SK-N-MC (cell line): ENCODE measurements around the gene EXD3.
A peak's percentile ranks its signal among the peaks of the same experiment; 100 is the strongest.
"Not testable (repeated sequence)": the region's sequence is repeated elsewhere in the genome, so short reads cannot be mapped to it uniquely, and the experiment has no call there.

Source experiments
- DNase-seq: peaks from one replicate; pipeline ENCODE4 v3.0.0-alpha.2; 2011; ENCODE audit warnings: low read depth, low spot score
- H3K27ac ChIP-seq: fragments of 200-600 bp; sonication (generic); 2 replicates; pipeline ENCODE4 v1.5.1; 2016; ENCODE audit warnings: mixed run types
- H3K36me3 ChIP-seq: fragments of 200-600 bp; sonication (generic); 2 replicates; pipeline ENCODE4 v1.6.1; 2017; ENCODE audit warnings: antibody characterized with exemption, low read length, mixed read lengths; ENCODE audit not compliant: insufficient read depth
- H3K4me3 ChIP-seq: fragments of 200-600 bp; sonication (generic); 2 replicates; pipeline ENCODE4 v1.5.1; 2016
- H3K9ac ChIP-seq: fragments of 200-600 bp; sonication (generic); 2 replicates; pipeline ENCODE4 v1.8.0; 2017; ENCODE audit warnings: mixed run types, mixed read lengths; ENCODE audit not compliant: insufficient read length
- H3K9me3 ChIP-seq: fragments of 200-600 bp; sonication (generic); 2 replicates; pipeline ENCODE4 v1.6.1; 2017; ENCODE audit warnings: low read depth, mild to moderate bottlenecking, antibody characterized with exemption, low read length, moderate library complexity, mixed read lengths
- EZH2 ChIP-seq: fragments of 200-600 bp; sonication (generic); IDR thresholded peaks from one replicate; pipeline ENCODE4 v1.6.1; 2017; ENCODE audit warnings: antibody characterized with exemption
- FOXP2 ChIP-seq: optimal IDR thresholded peaks from 2 replicates; pipeline ENCODE3; 2011; ENCODE audit warnings: mild to moderate bottlenecking, moderate library complexity; ENCODE audit not compliant: insufficient read depth; ENCODE audit errors: extremely low read length, control extremely low read depth
- POLR2AphosphoS5 ChIP-seq: IDR thresholded peaks from 2 replicates; pipeline ENCODE4 v1.6.1; 2012; ENCODE audit warnings: mild to moderate bottlenecking, low read depth, low read length, borderline replicate concordance

EXD3 gene

DNA sequence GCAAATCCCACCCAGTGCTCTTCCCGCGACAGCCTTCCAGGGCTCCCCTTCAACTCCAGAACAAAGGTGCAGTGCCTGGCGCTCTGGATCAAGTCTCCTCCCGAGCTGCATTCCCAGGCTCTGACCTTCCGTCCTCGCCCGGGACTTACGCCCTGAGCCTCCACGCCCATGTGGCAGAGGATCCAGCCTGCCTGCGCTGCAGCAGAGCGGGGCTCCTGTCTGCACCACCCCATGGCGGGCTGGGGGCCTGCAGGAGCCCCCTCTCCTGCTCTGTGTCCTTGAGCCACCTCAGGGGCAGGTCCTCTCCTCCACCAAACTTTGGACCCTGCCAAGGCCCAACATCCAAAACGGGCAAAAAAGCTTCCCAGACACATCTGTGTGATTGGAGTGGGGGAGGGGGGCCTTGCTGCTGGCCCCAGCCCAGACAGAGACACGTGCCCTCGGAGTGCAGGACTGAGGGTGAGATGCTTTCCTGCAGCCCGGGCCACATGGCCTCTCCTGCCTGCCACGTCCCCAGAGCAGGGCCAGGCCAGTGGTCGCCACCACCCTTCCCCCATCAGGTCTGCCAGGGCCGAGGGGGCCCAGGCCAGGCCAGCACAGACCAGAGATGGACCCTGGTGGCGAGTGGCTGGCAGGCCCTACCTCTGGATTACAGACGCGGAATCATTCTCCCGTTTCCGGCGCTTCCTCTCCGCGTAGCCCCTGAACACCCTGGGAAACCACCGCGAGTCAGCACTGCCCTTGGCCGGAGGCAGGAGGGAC is 31.8 kb upstream of the EXD3 start:
- no peak for DNase-seq
- peak overlapping the region; percentile 55 for H3K4me3 ChIP-seq
- no peak overlapping the region for H3K27ac ChIP-seq
- TF ChIP-seq EZH2 (no peak), POLR2AphosphoS5 (no peak), FOXP2 (no peak)
- no peak overlapping the region for H3K9ac ChIP-seq
- H3K9me3 ChIP-seq, result no peaks in the 10 kb centered on the region
- no peaks in the 10 kb centered on the region; the same call in 1 of the 2 replicates for H3K36me3 ChIP-seq

DNA sequence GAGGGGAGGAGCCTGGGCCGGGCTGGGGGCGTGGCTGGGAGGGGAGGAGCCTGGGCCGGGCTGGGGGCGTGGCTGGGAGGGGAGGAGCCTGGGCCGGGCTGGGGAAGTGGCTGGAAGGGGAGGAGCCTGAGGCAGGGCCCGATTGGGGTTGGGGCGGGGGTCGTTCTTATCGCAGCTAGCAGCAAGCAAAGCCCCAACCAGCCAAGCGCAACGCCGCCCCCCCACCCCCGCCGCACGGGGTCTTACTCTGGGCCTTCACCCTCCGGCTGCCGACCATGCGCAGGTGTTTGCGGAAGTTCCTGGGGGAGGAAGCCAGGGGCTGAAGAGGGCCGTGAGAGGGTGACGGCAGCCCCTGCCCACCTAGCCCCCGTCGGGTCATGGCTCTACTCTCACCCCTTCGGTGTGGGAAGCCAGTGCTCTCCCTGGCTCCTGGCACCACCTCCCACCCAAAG is 31.2 kb upstream of the EXD3 start:
- no peak for DNase-seq
- H3K36me3 ChIP-seq, result no peaks in the 10 kb centered on the region; the same call in 1 of the 2 replicates
- peak overlapping the region; percentile 55 for H3K4me3 ChIP-seq
- no peak overlapping the region for H3K9ac ChIP-seq
- TF ChIP-seq POLR2AphosphoS5, result no peak
- TF ChIP-seq FOXP2, result no peak
- TF ChIP-seq EZH2, result no peak
- H3K27ac ChIP-seq, result no peak overlapping the region
- no peaks in the 10 kb centered on the region for H3K9me3 ChIP-seq

DNA sequence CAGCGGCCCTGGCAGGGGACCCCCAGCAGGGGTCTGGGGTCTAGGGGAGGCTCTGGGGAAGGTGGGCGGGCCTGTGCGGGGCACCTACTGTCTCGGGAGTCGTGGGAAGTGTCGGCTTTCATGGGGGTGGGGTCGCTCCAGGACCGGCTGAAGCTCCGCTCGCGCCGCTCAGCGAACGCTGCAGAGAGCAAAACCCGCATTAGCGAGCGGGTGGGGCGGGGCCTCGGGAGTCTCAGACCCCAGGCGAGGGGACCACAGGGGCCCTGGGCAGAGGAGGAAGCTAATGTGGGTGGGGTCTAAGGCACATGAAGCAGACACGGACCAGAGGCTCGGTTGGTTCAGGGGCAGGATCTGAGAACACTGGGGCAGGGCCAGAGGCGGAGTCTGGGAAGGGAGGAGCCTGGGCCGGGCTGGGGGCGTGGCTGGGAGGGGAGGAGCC is 30.7 kb upstream of the EXD3 start:
- Histone ChIP-seq H3K9ac (no peak overlapping the region), H3K9me3 (no peaks in the 10 kb centered on the region), H3K36me3 (no peaks in the 10 kb centered on the region; the same call in 1 of the 2 replicates), H3K27ac (no peak overlapping the region), H3K4me3 (peak overlapping the region; percentile 75)
- DNase-seq, result peak; percentile 37
- no peak for TF ChIP-seq POLR2AphosphoS5
- no peak for TF ChIP-seq EZH2
- TF ChIP-seq FOXP2, result no peak

DNA sequence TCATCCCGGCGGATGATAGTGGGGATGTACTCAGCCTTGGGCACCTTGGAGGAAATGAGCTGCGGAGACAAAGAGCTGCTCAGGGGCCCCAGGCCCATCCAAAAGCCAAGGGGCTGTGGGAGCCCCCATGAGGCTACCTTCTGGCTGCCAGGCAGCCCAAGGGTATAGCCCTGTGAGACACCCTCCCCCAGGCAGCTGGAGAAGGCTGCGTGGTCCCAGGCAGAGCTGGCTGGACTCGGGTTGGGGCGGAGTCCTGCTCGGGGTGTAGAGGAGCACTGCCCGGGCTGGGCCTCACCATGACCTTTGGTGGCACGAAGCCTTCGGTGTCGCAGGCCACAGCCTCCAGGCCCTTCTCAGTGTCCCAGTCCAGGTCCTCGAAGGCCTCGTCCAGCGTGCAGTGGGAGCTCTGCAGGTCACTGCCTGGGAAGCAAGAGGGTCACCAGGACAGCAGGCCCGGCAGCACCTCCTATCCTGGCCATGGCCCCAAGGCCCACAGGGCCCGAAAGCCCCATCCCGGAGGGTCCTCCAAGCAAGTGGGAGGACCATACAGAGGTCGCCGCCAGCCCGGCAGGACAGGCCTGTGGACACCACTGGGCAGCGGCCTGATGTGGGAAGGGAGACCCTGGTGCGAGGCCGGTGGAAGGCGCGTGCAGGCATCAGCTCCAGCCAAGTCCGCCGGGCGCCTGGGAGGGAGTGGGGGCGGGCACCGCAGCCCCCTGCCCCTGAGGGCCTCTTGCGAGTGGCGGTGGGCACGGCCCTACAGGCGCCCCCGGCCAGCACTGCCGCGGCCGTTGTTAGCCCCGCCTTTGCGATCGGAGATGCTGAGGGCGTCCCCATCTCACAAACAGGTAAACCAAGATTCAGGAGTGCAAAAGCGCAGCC is 30.0 kb upstream of the EXD3 start:
- Histone ChIP-seq H3K4me3 (peak overlapping the region; percentile 75), H3K9ac (no peak overlapping the region), H3K36me3 (no peaks in the 10 kb centered on the region; the same call in 1 of the 2 replicates), H3K27ac (no peak overlapping the region), H3K9me3 (no peaks in the 10 kb centered on the region)
- no peak for DNase-seq
- TF ChIP-seq EZH2 (no peak), POLR2AphosphoS5 (no peak), FOXP2 (no peak)

DNA sequence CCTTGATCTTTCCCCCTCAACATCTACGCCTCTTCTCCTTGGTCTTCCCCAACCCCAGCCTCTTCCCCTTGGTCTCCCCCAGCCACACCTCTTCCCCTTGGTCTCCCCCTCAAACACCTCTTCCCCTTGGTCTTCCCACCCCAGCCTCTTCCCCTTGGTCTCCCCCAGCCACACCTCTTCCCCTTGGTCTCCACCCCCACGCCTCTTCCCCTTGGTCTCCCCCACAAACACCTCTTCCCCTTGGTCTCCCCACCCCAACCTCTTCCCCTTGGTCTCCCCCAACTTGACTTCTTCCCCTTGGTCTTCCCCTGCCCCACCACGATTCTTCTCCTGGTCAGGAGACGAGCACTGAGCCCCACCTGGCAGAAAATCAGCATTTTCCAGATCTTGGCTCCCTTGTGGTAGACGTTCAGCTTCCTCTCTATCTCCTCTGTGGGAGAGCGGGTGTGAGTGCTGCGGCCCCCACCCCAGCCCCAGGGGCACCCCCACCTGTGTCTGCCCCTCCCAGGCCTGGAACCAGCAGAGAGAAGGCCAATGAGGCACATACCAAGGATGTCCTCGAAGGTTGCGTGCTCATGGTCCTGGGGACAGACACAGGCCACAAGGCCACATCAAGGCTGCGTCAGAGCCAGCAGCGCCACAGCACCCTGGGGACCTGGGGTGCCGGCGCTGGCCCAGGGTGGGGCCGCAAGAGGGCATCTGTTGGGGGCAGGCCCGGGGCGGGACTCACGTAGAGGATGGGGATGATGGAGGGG is 29.2 kb upstream of the EXD3 start:
- Histone ChIP-seq H3K9me3 (no peaks in the 10 kb centered on the region), H3K36me3 (no peaks in the 10 kb centered on the region; the same call in 1 of the 2 replicates), H3K4me3 (no peak overlapping the region), H3K27ac (no peak overlapping the region), H3K9ac (no peak overlapping the region)
- no peak for TF ChIP-seq FOXP2
- TF ChIP-seq POLR2AphosphoS5, result no peak
- no peak for TF ChIP-seq EZH2
- no peak for DNase-seq

DNA sequence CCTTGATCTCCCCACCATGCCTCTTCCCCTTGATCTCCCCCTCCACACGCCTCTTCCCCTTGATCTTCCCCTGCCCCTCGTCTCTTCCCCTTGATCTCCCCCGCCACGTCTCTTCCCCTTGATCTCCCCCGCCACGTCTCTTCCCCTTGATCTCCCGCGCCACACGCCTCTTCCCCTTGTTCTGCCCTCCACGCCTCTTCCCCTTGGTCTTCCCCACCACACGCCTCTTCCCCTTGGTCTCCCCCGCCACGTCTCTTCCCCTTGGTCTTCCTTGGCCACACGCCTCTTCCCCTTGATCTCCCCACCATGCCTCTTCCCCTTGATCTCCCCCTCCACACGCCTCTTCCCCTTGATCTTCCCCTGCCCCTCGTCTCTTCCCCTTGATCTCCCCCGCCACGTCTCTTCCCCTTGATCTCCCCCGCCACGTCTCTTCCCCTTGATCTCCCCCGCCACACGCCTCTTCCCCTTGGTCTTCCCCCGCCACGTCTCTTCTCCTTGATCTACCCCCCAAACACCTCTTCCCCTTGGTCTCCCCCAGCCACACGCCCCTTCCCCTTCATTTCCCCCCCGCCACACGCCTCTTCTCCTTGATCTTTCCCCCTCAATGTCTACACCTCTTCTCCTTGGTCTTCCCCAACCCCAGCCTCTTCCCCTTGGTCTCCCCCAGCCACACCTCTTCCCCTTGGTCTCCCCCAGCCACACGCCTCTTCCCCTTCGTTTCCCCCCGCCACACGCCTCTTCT is 28.5 kb upstream of the EXD3 start:
- not testable (repeated sequence) for H3K9ac ChIP-seq, DNase-seq, H3K27ac ChIP-seq, H3K4me3 ChIP-seq, H3K9me3 ChIP-seq, H3K36me3 ChIP-seq

DNA sequence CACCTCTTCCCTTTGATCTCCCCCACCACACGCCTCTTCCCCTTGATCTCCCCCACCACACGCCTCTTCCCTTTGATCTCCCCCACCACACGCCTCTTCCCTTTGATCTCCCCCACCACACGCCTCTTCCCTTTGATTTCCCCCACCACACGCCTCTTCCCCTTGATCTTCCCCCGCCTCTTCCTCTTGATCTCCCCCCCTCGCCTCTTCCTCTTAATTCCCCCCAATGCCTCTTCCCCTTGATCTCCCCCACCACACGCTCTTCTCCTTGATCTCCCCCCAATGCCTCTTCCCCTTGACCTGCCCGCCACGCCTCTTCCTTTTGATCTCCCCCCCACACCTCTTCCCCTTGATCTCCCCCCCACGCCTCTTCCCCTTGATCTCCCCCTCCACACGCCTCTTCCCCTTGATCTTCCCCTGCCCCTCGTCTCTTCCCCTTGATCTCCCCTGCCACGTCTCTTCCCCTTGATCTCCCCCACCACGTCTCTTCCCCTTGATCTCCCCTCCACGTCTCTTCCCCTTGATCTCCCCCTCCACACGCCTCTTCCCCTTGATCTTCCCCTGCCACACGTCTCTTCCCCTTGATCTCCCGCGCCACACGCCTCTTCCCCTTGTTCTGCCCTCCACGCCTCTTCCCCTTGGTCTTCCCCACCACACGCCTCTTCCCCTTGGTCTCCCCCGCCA is 27.7 kb upstream of the EXD3 start:
- H3K9me3 ChIP-seq, H3K4me3 ChIP-seq, H3K9ac ChIP-seq, H3K36me3 ChIP-seq, DNase-seq, H3K27ac ChIP-seq: not testable (repeated sequence)
